ENCODE measurements around the gene MIER2.
"Not testable (repeated sequence)": the region's sequence is repeated elsewhere in the genome, so short reads cannot be mapped to it uniquely, and the experiment has no call there.

MIER2 gene

GRCh38 chr19:389935-390289 lies 45.3 kb upstream of the MIER2 start:
- no peak for DNase-seq (ENCODE audit: low read depth)
- TF ChIP-seq CTCF (IDR thresholded peaks at IDR 0.05; ENCODE audit: insufficient read depth, low read depth, low read length, missing control alignments), result no peak
- no peak overlapping the region for H3K4me3 ChIP-seq (ENCODE audit: low read depth, low read length)

GRCh38 chr19:389255-389934 lies 44.8 kb upstream of the MIER2 start:
- no peak for TF ChIP-seq CTCF (IDR thresholded peaks at IDR 0.05; ENCODE audit: insufficient read depth, low read depth, low read length, missing control alignments)
- H3K4me3 ChIP-seq (ENCODE audit: low read depth, low read length), result no peak overlapping the region
- DNase-seq (ENCODE audit: low read depth), result no peak

GRCh38 chr19:388691-389090 lies 44.1 kb upstream of the MIER2 start:
- no peak overlapping the region for H3K4me3 ChIP-seq (ENCODE audit: low read depth, low read length)
- TF ChIP-seq CTCF (IDR thresholded peaks at IDR 0.05; ENCODE audit: insufficient read depth, low read depth, low read length, missing control alignments), result no peak
- DNase-seq (ENCODE audit: low read depth), result no peak

- DNase-seq (ENCODE audit: low read depth), result no peak
- no peak for TF ChIP-seq CTCF (IDR thresholded peaks at IDR 0.05; ENCODE audit: insufficient read depth, low read depth, low read length, missing control alignments)
These were observed 43.2 kb upstream of the MIER2 start for GRCh38 chr19:387777-388176.

GRCh38 chr19:386632-387301 lies 42.2 kb upstream of the MIER2 start:
- H3K4me3 ChIP-seq (ENCODE audit: low read depth, low read length); DNase-seq (ENCODE audit: low read depth): not testable (repeated sequence)

More at GRCh38 chr19:387777-388176, 43.2 kb upstream of the MIER2 start:
- H3K4me3 ChIP-seq (ENCODE audit: low read depth, low read length), result no peak overlapping the region

GRCh38 chr19:386189-386588 lies 41.6 kb upstream of the MIER2 start:
- DNase-seq (ENCODE audit: low read depth); H3K4me3 ChIP-seq (ENCODE audit: low read depth, low read length): not testable (repeated sequence)

- no peak overlapping the region for H3K4me3 ChIP-seq (ENCODE audit: low read depth, low read length)
- no peak for TF ChIP-seq CTCF (IDR thresholded peaks at IDR 0.05; ENCODE audit: insufficient read depth, low read depth, low read length, missing control alignments)
- DNase-seq (ENCODE audit: low read depth), result peak; percentile 21
These were observed 40.2 kb upstream of the MIER2 start for GRCh38 chr19:384799-385169.
